HFF-Myc (cell line): Measurements from ENCODE around the gene SFXN2.

Experiments
- DNase-seq: peaks from one replicate; pipeline ENCODE4 v3.0.0-alpha.2; 2011; ENCODE audit warnings: low read depth; ENCODE audit errors: extremely low read depth
- H3K4me3 ChIP-seq: replicated peaks from 2 replicates; pipeline ENCODE4 v1.5.1; 2011; ENCODE audit warnings: low read depth, mild to moderate bottlenecking, control low read depth, low read length
- CTCF ChIP-seq: IDR thresholded peaks from 2 replicates; pipeline ENCODE4 v1.5.1; 2012; ENCODE audit warnings: mild to moderate bottlenecking, low read depth, low read length, control low read depth; ENCODE audit errors: missing control alignments

SFXN2 gene

GRCh38 chr10:102763037-102763607, 48.7 kb downstream of the SFXN2 start:
- no peak for DNase-seq
- no peak overlapping the region for H3K4me3 ChIP-seq
- no peak for TF ChIP-seq CTCF

GRCh38 chr10:102764470-102765161, 50.2 kb downstream of the SFXN2 start:
- no peak for TF ChIP-seq CTCF
- no peak overlapping the region for H3K4me3 ChIP-seq
- DNase-seq: peak; percentile 40

- H3K4me3 ChIP-seq: no peak overlapping the region
- TF ChIP-seq CTCF: no peak
- no peak for DNase-seq
Measured at GRCh38 chr10:102765336-102765735, 50.9 kb downstream of the SFXN2 start.

- no peak for DNase-seq
- H3K4me3 ChIP-seq: no peak overlapping the region
- no peak for TF ChIP-seq CTCF
Measured at GRCh38 chr10:102767428-102768160, 53.2 kb downstream of the SFXN2 start.

- TF ChIP-seq CTCF: no peak
- no peak overlapping the region for H3K4me3 ChIP-seq
- DNase-seq: no peak
Measured at GRCh38 chr10:102769375-102770107, 55.1 kb downstream of the SFXN2 start.

GRCh38 chr10:102770108-102770482, 55.7 kb downstream of the SFXN2 start:
- no peak overlapping the region for H3K4me3 ChIP-seq
- DNase-seq: no peak
- no peak for TF ChIP-seq CTCF
